NCI-H1694 treated with DMSO at 0.1 percent for 48 hours (cell line): ENCODE results near the gene FOSL2.
A peak's percentile ranks its signal among the peaks of the same experiment; 100 is the strongest.

Source experiments
- DNase-seq: peaks from one replicate; lab custom pipeline; 2025; lab: John Stamatoyannopoulos, UW

FOSL2 gene

GRCh38 chr2:28392297-28393113, at the start of gene FOSL2:
TSS of gene FOSL2 (plus strand) at chr2:28392858. CDS start at chr2:28393721, 863 bp downstream.
- DNase-seq = peak; percentile 97

- DNase-seq = no peak
Observed at GRCh38 chr2:28343184-28343942, 49.3 kb upstream of the FOSL2 start.

- DNase-seq = no peak
Observed at GRCh38 chr2:28343971-28344715, 48.5 kb upstream of the FOSL2 start.

GRCh38 chr2:28344756-28345373, 47.8 kb upstream of the FOSL2 start:
- no peak for DNase-seq

GRCh38 chr2:28345619-28346018, 47.0 kb upstream of the FOSL2 start:
- no peak for DNase-seq

GRCh38 chr2:28346587-28346986, 46.1 kb upstream of the FOSL2 start:
- no peak for DNase-seq

- no peak for DNase-seq
Observed at GRCh38 chr2:28347193-28347592, 45.5 kb upstream of the FOSL2 start.

- DNase-seq = no peak
Observed at GRCh38 chr2:28347596-28347995, 45.1 kb upstream of the FOSL2 start.

- DNase-seq = no peak
Observed at GRCh38 chr2:28348149-28348567, 44.5 kb upstream of the FOSL2 start.

GRCh38 chr2:28348921-28349320, 43.7 kb upstream of the FOSL2 start:
- DNase-seq = no peak

GRCh38 chr2:28349546-28350165, 43.0 kb upstream of the FOSL2 start:
- no peak for DNase-seq

- DNase-seq = no peak
Observed at GRCh38 chr2:28350196-28350595, 42.5 kb upstream of the FOSL2 start.

GRCh38 chr2:28350791-28351285, 41.8 kb upstream of the FOSL2 start:
- DNase-seq = no peak

- DNase-seq = no peak
Observed at GRCh38 chr2:28351621-28352020, 41.0 kb upstream of the FOSL2 start.

- no peak for DNase-seq
Observed at GRCh38 chr2:28352104-28352503, 40.6 kb upstream of the FOSL2 start.

GRCh38 chr2:28352610-28353195, 40.0 kb upstream of the FOSL2 start:
- no peak for DNase-seq

- DNase-seq = no peak
Observed at GRCh38 chr2:28354920-28355520, 37.6 kb upstream of the FOSL2 start.

GRCh38 chr2:28355521-28356094, 37.0 kb upstream of the FOSL2 start:
- no peak for DNase-seq

- DNase-seq = no peak
Observed at GRCh38 chr2:28356095-28356911, 36.4 kb upstream of the FOSL2 start.
